ENCODE data around the gene MGARP.

The MGARP gene

GRCh38 chr4:139229534-139230039, 50.4 kb downstream of the MGARP start:
- DNase-seq (ENCODE audit: low read depth), result peak; percentile 77
- H3K4me3 ChIP-seq (replicated peaks; ENCODE audit: low read depth, low read length), result no peak overlapping the region
- peak; percentile 74 for TF ChIP-seq CTCF (IDR thresholded peaks at IDR 0.05; ENCODE audit: low read length, missing control alignments)

GRCh38 chr4:139227729-139228404, 52.2 kb downstream of the MGARP start:
- no peak for DNase-seq (ENCODE audit: low read depth)
- no peak overlapping the region for H3K4me3 ChIP-seq (replicated peaks; ENCODE audit: low read depth, low read length)
- peak; percentile 17 for TF ChIP-seq CTCF (IDR thresholded peaks at IDR 0.05; ENCODE audit: low read length, missing control alignments)

GRCh38 chr4:139223682-139224317, 56.2 kb downstream of the MGARP start:
- TF ChIP-seq CTCF (IDR thresholded peaks at IDR 0.05; ENCODE audit: low read length, missing control alignments), result no peak
- no peak overlapping the region for H3K4me3 ChIP-seq (replicated peaks; ENCODE audit: low read depth, low read length)
- DNase-seq (ENCODE audit: low read depth), result peak; percentile 83

GRCh38 chr4:139222215-139222614, 57.8 kb downstream of the MGARP start:
- H3K4me3 ChIP-seq (replicated peaks; ENCODE audit: low read depth, low read length), result no peak overlapping the region
- DNase-seq (ENCODE audit: low read depth), result no peak
- no peak for TF ChIP-seq CTCF (IDR thresholded peaks at IDR 0.05; ENCODE audit: low read length, missing control alignments)

GRCh38 chr4:139221687-139222086, 58.3 kb downstream of the MGARP start:
- no peak for TF ChIP-seq CTCF (IDR thresholded peaks at IDR 0.05; ENCODE audit: low read length, missing control alignments)
- no peak for DNase-seq (ENCODE audit: low read depth)
- no peak overlapping the region for H3K4me3 ChIP-seq (replicated peaks; ENCODE audit: low read depth, low read length)

- no peak for DNase-seq (ENCODE audit: low read depth)
- no peak overlapping the region for H3K4me3 ChIP-seq (replicated peaks; ENCODE audit: low read depth, low read length)
- no peak for TF ChIP-seq CTCF (IDR thresholded peaks at IDR 0.05; ENCODE audit: low read length, missing control alignments)
Measured at GRCh38 chr4:139219450-139220055, 60.5 kb downstream of the MGARP start.
